Mucosa of gallbladder (tissue), 1 donor: ENCODE measurements around the gene REELD1. TPM values are rescaled to one million over a fixed set of nuclear protein-coding genes. Genes with fewer than 3 reads are reported as not detected.

Experiments used
- DNase-seq: peaks from one replicate; pipeline ENCODE4 v3.0.0-alpha.2; 2020; ENCODE audit warnings: low spot score
- total RNA-seq: library from RNA; stranded (reverse); gene quantifications from one replicate; pipeline ENCODE4 v1.2.1, GENCODE V29; 2021
- donor health status: DM: no; HTN: no; CAD: no.

REELD1 gene
- total RNA-seq, 1 donor from 2014 or later = 0.43 TPM

GRCh38 chr4:146265950-146266490 is 51.7 kb downstream of the REELD1 start:
- no peak for DNase-seq

DNA sequence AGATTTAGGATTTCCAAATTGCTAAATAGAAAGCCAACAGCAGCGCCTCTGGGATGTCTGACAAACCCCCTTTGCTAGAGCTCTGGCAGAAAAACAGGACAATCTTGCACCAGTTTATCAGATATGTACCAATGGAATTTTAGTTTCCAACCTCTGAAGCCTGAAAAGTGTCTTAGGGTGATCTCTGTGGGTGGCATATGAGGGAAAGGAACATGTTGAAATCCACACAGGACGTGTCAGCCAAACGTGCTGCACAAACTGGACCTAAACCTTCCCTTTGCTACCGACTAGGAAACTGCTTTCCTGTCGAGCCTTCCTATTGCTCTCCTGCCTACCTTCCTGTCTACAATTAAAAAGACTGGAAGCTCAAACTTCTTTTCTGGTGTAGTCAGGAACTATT is 53.5 kb downstream of the REELD1 start:
- no peak for DNase-seq

DNA sequence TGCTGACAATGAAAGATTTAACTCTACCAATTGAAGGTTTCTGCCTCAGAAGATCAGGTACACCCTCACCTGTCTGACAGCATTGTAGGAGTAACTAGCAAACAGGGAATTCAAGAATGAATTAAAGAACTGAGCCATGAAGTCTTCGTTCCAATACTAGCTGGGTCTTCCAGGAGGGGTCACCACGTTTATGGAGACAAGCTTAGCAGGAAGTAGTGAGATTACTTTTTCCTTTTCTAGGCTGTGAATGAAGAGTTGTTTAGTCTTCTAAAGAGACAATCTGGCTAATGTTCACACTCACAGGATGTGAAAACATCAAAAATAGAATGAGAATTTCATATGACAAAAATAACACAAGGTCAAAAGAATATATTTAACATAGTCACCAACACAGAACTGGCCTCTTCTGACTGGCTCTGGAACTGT is 54.9 kb downstream of the REELD1 start:
- no peak for DNase-seq

- no peak for DNase-seq
Observed at GRCh38 chr4:146271466-146271865, 57.1 kb downstream of the REELD1 start.

GRCh38 chr4:146273204-146273901 is 59.0 kb downstream of the REELD1 start:
- no peak for DNase-seq

- DNase-seq = no peak
Observed at GRCh38 chr4:146274774-146275173, 60.4 kb downstream of the REELD1 start.

- DNase-seq = no peak
Observed at GRCh38 chr4:146275370-146275769, 61.0 kb downstream of the REELD1 start.

DNA sequence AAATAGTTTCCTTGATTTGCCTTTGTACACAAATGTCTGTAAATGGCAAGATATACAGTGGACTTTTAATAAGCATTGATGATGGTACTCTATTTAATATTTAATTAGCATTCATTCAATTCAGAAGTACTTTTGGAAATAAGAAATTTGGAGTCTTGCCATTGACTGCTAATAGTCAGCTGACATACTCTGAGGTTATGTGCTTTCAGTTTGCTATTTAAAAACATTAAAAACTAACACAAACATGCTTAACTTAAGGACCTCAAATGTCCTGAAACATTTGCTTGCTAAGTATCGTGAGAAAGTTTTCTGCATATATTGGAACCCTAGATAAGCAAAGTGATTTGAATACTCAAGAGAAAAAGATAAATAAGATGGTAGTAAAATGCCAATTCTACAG is 64.6 kb downstream of the REELD1 start:
- no peak for DNase-seq

Other genes with a start within 250 kb of the REELD1 start
- 23.5 TPM for gene LSM6, start 38.8 kb upstream of the REELD1 start, total RNA-seq